ENCODE data around the gene RXFP3.

RXFP3 gene

DNA sequence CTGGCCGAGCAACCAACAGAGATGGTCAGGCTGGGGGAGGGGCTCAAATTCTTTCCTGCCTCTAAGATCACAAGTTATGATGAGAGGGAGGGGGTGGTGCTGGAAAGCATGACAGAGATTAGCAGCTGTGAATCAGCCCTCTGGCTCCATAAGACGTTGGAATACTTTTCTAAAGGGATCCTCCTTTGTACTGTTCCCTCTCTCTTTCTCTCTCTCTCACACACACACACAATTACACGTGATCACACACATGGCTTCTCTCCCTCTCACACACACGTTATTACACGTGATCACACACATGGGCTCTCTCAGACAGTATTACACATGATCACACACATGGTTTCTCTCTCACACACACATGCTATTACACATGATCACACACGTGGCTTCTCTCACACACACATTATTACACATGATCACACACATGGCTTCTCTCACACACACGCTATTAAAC is 48.5 kb downstream of the RXFP3 start, which contains the start of gene SLC45A2:
Gene SLC45A2 (minus strand): TSS at position 23 of the 454 bp plus-strand sequence. CDS start 110 bp downstream, outside the sequence.
- no peaks in the 10 kb centered on the region for H3K27me3 ChIP-seq (ENCODE audit: insufficient read depth, low read length, poor library complexity)
- no peak for DNase-seq
- ATAC-seq (ENCODE audit: insufficient read depth, low read depth): no peak
- no peak within 1 kb of the TSS for H3K27ac ChIP-seq (ENCODE audit: low read length)
- H3K4me3 ChIP-seq (ENCODE audit: low read depth in 1 of 2, low read length in 2 of 2): no peak within 1 kb of the TSS
- H3K36me3 ChIP-seq (ENCODE audit: insufficient read depth, low read length): peaks cover 23% of the 10 kb centered on the region
- H2AFZ ChIP-seq (ENCODE audit: low read depth, low read length): no peak within 1 kb of the TSS
- H3K79me2 ChIP-seq (ENCODE audit: insufficient read depth, low read length): no peaks in the 10 kb centered on the region
- H3K4me1 ChIP-seq (ENCODE audit: insufficient read depth, low read length): no peaks in the 10 kb centered on the region
- H3K9ac ChIP-seq (ENCODE audit: low read depth, low read length): no peak within 1 kb of the TSS
- no peaks in the 10 kb centered on the region for H4K20me1 ChIP-seq (ENCODE audit: insufficient read depth, low read length)
- H3K4me2 ChIP-seq (ENCODE audit: insufficient read depth, low read length): no peak within 1 kb of the TSS
- peaks cover 8% of the 10 kb centered on the region for H3K9me3 ChIP-seq (ENCODE audit: insufficient read depth, low read length, severe bottlenecking)
- no peak for TF ChIP-seq EZH2 (IDR thresholded peaks at IDR 0.05; ENCODE audit: borderline replicate concordance, low read depth, low read length, severe bottlenecking)
- TF ChIP-seq, protein P1, sequence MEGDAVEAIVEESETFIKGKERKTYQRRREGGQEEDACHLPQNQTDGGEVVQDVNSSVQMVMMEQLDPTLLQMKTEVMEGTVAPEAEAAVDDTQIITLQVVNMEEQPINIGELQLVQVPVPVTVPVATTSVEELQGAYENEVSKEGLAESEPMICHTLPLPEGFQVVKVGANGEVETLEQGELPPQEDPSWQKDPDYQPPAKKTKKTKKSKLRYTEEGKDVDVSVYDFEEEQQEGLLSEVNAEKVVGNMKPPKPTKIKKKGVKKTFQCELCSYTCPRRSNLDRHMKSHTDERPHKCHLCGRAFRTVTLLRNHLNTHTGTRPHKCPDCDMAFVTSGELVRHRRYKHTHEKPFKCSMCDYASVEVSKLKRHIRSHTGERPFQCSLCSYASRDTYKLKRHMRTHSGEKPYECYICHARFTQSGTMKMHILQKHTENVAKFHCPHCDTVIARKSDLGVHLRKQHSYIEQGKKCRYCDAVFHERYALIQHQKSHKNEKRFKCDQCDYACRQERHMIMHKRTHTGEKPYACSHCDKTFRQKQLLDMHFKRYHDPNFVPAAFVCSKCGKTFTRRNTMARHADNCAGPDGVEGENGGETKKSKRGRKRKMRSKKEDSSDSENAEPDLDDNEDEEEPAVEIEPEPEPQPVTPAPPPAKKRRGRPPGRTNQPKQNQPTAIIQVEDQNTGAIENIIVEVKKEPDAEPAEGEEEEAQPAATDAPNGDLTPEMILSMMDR (IDR thresholded peaks at IDR 0.05; ENCODE audit: borderline replicate concordance, extremely low read depth, low read length, poor library complexity, severe bottlenecking): no peak

DNA sequence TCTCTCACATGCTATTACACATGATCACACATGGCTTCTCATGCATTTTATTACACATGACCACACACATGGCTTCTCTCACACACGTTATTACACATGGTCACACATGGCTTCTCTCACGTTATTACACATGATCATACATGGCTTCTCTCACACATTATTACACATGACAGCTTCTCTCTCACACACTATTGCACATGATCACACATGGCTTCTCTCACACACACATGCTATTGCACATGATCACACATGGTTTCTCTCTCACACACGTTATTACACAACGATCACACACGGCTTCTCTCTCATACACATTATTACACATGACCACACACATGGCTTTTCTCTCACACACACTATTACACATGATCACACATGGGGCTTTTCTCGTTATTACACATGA is 49.3 kb downstream of the RXFP3 start:
- no peak for DNase-seq
- ATAC-seq (ENCODE audit: insufficient read depth, low read depth): no peak
- H3K4me2 ChIP-seq (ENCODE audit: insufficient read depth, low read length): no peak overlapping the region
- H3K27me3 ChIP-seq (ENCODE audit: insufficient read depth, low read length, poor library complexity): no peaks in the 10 kb centered on the region
- peaks cover 8% of the 10 kb centered on the region for H3K9me3 ChIP-seq (ENCODE audit: insufficient read depth, low read length, severe bottlenecking)
- no peak overlapping the region for H3K9ac ChIP-seq (ENCODE audit: low read depth, low read length)
- TF ChIP-seq EZH2 (IDR thresholded peaks at IDR 0.05; ENCODE audit: borderline replicate concordance, low read depth, low read length, severe bottlenecking): no peak
- TF ChIP-seq, protein P1 (IDR thresholded peaks at IDR 0.05; ENCODE audit: borderline replicate concordance, extremely low read depth, low read length, poor library complexity, severe bottlenecking): no peak
- H3K79me2 ChIP-seq (ENCODE audit: insufficient read depth, low read length): no peaks in the 10 kb centered on the region
- no peak overlapping the region for H3K27ac ChIP-seq (ENCODE audit: low read length)
- H4K20me1 ChIP-seq (ENCODE audit: insufficient read depth, low read length): no peaks in the 10 kb centered on the region
- no peaks in the 10 kb centered on the region for H3K4me1 ChIP-seq (ENCODE audit: insufficient read depth, low read length)
- peaks cover 23% of the 10 kb centered on the region for H3K36me3 ChIP-seq (ENCODE audit: insufficient read depth, low read length)
- no peak overlapping the region for H2AFZ ChIP-seq (ENCODE audit: low read depth, low read length)
- H3K4me3 ChIP-seq (ENCODE audit: low read depth in 1 of 2, low read length in 2 of 2): no peak overlapping the region
